ENCODE results near the gene NAALADL2.
"Not testable (repeated sequence)": the region's sequence is repeated elsewhere in the genome, so short reads cannot be mapped to it uniquely, and the experiment has no call there.

NAALADL2 gene

DNA sequence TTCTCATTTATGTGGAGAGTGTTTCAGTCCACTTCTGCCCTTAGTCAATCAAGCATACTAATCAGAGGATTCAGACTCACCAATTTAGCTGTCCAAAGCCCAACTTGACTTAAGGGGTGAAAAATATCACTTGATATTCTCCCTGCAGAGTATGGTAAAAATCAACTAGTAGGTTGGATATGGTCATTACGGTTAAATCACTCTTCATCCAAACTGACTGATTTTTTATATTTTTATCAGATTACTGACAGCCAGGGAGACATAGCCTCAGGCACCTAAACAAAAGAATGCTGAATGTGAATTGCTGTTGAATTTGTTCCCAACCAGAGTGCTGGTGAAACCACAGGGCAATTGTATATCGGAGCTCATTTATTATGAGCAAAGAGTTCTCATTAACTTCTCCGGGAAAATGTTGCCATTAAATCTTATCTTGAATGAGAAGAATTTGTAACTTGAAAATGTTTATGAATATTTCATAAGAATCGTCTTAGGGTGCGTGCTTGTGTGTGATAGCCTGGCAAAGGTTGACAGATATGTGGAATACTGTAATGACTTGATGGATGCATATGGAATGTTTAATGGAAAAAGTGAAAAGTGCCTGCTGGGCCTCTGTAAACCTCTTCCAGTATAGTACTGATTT lies 411.2 kb downstream of the NAALADL2 start:
- no peak overlapping the region for H3K27ac ChIP-seq

DNA sequence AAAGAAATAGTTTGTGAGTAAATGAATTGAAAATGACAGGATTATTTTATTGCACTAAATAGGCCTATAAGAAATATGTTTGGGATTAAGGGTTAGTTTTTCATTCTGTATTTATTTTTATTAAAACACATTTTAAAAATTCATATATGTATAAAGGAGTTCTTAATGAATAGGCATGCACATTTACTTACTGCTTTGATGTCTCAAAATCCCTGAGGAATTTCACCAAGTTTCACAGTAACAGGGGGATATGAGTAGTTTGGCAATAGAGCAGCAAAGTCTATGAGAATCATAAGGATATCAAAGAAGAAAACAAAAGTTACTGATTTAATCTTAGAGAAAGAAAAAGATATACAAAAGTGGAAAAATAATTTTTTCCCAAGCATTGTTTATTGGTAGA lies 411.7 kb downstream of the NAALADL2 start:
- no peak for TF ChIP-seq ZFX (IDR thresholded peaks at IDR 0.05)
- TF ChIP-seq, protein P1, sequence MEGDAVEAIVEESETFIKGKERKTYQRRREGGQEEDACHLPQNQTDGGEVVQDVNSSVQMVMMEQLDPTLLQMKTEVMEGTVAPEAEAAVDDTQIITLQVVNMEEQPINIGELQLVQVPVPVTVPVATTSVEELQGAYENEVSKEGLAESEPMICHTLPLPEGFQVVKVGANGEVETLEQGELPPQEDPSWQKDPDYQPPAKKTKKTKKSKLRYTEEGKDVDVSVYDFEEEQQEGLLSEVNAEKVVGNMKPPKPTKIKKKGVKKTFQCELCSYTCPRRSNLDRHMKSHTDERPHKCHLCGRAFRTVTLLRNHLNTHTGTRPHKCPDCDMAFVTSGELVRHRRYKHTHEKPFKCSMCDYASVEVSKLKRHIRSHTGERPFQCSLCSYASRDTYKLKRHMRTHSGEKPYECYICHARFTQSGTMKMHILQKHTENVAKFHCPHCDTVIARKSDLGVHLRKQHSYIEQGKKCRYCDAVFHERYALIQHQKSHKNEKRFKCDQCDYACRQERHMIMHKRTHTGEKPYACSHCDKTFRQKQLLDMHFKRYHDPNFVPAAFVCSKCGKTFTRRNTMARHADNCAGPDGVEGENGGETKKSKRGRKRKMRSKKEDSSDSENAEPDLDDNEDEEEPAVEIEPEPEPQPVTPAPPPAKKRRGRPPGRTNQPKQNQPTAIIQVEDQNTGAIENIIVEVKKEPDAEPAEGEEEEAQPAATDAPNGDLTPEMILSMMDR (conservative IDR thresholded peaks at IDR 0.05) = no peak
- no peak overlapping the region for H3K27ac ChIP-seq

More for the DNA sequence above, 411.2 kb downstream of the NAALADL2 start:
- TF ChIP-seq, protein P1 (conservative IDR thresholded peaks at IDR 0.05) = no peak
- TF ChIP-seq ZFX (IDR thresholded peaks at IDR 0.05) = no peak

DNA sequence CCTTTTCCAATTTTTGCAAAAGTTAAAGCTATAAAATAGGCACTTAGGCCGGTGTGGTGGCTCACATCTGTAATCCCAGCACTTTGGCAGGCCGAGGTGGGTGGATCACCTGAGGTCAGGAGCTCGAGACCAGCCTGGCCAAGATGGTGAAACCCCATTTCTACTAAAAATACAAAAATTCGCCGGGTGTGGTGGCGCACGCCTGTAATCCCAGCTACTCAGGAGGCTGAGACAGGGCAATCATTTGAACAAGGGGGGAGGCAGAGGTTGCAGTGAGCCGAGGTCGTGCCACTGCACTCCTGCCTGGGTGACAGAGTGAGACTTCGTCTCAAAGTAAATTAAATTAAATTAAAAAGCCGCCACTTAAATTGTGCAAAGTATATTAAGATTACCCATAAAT lies 412.3 kb downstream of the NAALADL2 start:
- not testable (repeated sequence) for H3K27ac ChIP-seq

DNA sequence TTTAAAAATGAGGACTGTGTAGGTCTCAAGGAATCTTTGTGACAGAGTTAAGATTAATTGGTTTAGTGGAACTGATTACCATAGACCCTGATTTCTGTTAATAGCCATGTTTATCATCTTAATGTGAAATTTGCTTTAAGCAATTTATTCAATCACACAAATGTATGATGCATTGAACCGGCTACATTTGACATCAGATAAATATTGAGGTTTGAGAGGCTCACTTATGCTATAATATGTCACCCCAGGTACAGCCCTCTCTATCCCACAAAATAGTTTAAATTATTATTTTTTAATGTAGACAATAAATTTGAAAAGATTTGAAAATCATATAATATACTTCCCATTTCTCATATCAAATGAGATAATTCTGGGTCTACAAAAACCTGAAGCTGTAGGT lies 413.3 kb downstream of the NAALADL2 start:
- H3K27ac ChIP-seq = no peak overlapping the region
- TF ChIP-seq, protein P1 (conservative IDR thresholded peaks at IDR 0.05) = no peak
- TF ChIP-seq ZFX (IDR thresholded peaks at IDR 0.05) = no peak

DNA sequence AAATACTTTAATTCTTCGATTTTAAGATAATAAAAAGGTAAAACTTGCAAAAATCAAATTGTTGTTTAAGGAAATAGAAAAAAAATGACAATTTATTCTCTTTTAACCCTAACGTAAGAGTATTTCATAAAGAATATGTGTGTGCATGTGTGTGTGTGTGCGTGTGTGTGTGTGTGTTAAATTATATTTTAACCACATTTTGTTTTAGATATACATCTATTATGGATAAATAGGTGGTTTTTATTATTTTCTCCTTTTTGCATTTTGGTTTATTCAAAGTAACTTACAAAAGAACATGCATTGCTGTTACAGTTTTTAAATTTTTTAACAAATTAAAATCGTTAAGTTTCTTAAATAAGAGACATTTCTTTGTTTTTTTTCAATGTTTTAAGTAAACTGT lies 414.4 kb downstream of the NAALADL2 start:
- H3K27ac ChIP-seq = no peak overlapping the region
- TF ChIP-seq, protein P1 (conservative IDR thresholded peaks at IDR 0.05) = no peak
- no peak for TF ChIP-seq ZFX (IDR thresholded peaks at IDR 0.05)

DNA sequence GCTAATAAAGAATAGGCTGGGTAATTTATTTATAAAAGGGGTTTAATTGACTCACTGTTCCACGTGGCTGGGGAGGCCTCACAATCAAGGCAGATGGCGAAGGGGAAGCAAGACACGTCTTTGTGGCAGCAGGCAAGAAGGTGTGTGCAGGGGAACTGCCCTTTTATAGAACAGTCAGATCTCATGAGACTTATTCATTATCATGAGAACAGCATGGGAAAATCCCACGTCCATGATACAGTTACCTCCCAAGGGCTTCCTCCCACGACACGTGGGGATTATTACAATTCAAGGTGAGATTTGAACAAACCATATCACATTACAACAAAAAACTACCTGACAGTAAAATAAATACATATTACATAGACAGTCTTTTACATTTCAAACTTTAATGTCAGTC lies 414.9 kb downstream of the NAALADL2 start:
- TF ChIP-seq, protein P1 (conservative IDR thresholded peaks at IDR 0.05) = no peak
- no peak for TF ChIP-seq ZFX (IDR thresholded peaks at IDR 0.05)
- H3K27ac ChIP-seq = no peak overlapping the region

DNA sequence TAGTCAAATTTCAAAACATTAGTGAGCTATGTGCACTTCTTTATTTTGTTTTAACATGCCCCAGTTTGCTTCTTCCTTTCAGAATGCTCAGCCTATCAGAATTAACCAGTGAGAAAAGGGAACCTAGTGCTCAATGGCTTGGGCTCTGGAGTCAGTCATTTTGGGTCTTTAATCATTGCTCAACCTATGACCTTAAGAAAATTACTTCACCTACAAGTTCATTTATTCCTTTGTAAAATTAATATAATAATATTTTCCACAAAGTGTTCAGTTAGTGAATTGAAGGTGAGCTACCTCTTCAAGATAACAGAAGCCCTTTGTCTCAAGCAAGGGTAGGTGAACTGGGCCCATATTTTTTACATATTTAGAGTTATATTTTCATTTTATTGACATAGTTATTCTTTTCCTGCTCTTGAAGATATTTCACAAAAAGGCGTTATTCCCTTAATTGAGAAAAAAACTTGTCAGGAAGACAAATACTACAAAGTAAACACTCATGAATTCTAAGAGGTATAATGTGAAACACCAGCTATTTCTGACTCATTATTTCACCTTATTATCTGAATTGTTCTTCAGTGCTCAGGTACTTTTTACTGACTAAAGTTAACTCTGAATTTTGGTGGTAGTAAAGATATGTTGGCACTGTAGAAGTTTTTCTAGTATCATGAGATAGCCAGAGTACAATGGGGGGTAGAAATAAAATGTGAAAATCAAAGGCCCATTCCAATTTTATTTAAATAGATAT lies 415.5 kb downstream of the NAALADL2 start:
- H3K27ac ChIP-seq = no peak overlapping the region
- TF ChIP-seq, protein P1 (conservative IDR thresholded peaks at IDR 0.05) = no peak
- no peak for TF ChIP-seq ZFX (IDR thresholded peaks at IDR 0.05)
